ENCODE results near the gene GOLGA6L7. TPM values are rescaled to one million over a fixed set of nuclear protein-coding genes. Genes with fewer than 3 reads are reported as not detected.
"Not testable (repeated sequence)": the region's sequence is repeated elsewhere in the genome, so short reads cannot be mapped to it uniquely, and the experiment has no call there.

Gene GOLGA6L7
- total and polyA plus RNA-seq, 7 experiments from 2014 or later: not detected

DNA sequence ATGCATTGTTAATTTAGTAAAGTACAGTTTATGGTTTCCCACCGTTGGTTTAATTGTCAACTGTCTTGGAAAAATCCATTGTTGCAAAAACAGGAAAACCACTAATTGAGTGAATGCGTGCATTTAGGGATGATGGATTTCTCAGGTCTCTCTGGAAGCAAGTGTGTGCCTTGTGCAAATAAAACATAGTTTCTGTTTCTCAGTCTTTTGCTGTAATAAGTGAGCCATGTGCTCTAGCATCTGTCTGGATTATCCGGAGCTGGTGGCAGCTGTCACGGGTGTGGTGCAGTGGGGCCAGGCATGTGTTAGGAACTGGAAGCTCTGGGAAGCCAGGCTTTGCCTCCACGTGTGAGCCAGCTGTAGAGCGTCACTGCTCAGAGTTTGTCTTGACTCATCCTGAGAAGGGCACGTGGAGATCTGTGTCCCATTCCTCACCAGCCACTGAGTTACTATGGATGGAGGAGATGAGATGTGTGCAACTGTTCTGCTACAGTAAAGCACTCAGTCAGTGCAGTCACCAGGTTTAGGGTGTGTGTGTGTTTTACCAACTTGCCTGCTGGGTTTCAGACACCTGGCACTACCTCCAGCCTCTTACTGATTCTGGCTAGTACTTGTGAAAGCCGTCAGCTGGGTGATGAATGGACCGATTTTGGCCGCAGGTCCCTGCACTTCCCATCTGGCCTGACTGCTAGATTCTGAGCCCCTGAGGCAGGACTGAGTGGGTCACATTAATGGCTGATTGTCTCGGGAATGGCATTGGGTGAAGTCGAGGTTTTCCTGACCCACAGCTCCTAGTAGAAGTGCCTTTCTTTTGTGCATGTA is 44.6 kb upstream of the GOLGA6L7 start:
- no peak for ATAC-seq
- Histone ChIP-seq H3K27ac (ENCODE audit: low read depth, low read length) (no peak overlapping the region), H3K4me3 (ENCODE audit: low read length) (no peak overlapping the region), H3K9me3 (ENCODE audit: control insufficient read depth in 2 of 3, low read length in 3 of 3) (no peaks in the 10 kb centered on the region), H3K27me3 (ENCODE audit: control insufficient read depth in 2 of 2, insufficient read depth in 2 of 2, low read length in 2 of 2) (no peaks in the 10 kb centered on the region), H3K4me1 (ENCODE audit: control insufficient read depth in 2 of 2, insufficient read depth in 2 of 2, low read length in 2 of 2) (peaks cover 9 to 47% of the 10 kb centered on the region in 2 donors), H3K36me3 (ENCODE audit: control insufficient read depth in 2 of 3, insufficient read depth in 3 of 3, low read length in 3 of 3) (no peaks in the 10 kb centered on the region)
- no peak for DNase-seq
- intact Hi-C loops (cut with micrococcal nuclease): no loop called here
- Mint-ChIP-seq H3K9me3 (no peaks in the 10 kb centered on the region), H3K4me1 (peaks cover 39 to 93% (median 79%) of the 10 kb centered on the region in 7 donors), H3K27me3 (peaks cover 0 to 14% (median 0%) of the 10 kb centered on the region in 5 donors), H3K36me3 (peaks cover 0 to 24% (median 7%) of the 10 kb centered on the region in 5 donors), H3K4me3 (peak overlapping the region in 8 of 10 donors; percentile 12 to 88 (median 50)), H3K27ac (peak overlapping the region in 8 of 9 donors; percentile 33 to 100 (median 66))
- ChIA-PET POLR2A (interaction anchor here (1.9 kb wide), 1 partner anchor 12 kb away, joined by 4 read pairs; no protein-coding TSS in a partner anchor), CTCF (no interaction called here)

DNA sequence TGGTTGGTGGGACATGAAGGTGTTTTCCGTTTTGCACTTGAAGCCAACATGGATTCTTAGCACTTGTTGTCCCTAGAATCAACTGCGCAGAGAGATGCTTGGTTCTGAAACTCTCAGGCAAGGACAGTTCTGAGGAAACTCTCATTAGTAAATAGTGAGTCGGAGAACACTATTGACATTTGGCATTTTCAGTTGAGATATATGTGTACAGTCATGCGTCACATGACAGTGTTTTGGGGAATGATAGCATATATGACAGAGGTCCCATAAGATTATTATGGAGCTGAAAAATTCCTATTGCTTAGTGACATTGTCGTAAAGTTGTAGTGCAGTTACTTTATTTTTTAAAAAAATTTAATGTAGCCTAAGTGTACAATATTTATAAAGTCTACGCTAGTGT is 43.1 kb upstream of the GOLGA6L7 start:
- H3K27ac Mint-ChIP-seq: peak overlapping the region; percentile 89 to 100 (median 98)
- H3K4me3 ChIP-seq (ENCODE audit: low read length): peak overlapping the region; percentile 33
- no peak for DNase-seq
- H3K36me3 Mint-ChIP-seq: peaks cover 0 to 13% (median 4%) of the 10 kb centered on the region in 5 donors
- ChIA-PET CTCF (interaction anchor here (0.6 to 1.5 kb wide), 5 partner anchors 13 to 241 kb away, joined by 3 to 4 read pairs (median 4); no protein-coding TSS in a partner anchor), POLR2A (interaction anchor here (0.7 to 2.5 kb wide), 5 partner anchors 11 to 56 kb away, joined by 3 to 12 read pairs (median 4); no protein-coding TSS in a partner anchor)
- H3K4me1 Mint-ChIP-seq: peaks cover 46 to 91% (median 77%) of the 10 kb centered on the region in 7 donors
- intact Hi-C loops (cut with micrococcal nuclease): loop anchor here in 1 of 2 donors (2.0 kb wide), 3 partner anchors 15 to 57 kb away; no protein-coding TSS in a partner anchor
- peaks cover 0 to 4% (median 0%) of the 10 kb centered on the region in 3 experiments for H3K36me3 ChIP-seq (ENCODE audit: control insufficient read depth in 2 of 3, insufficient read depth in 3 of 3, low read length in 3 of 3)
- H3K4me3 Mint-ChIP-seq: peak overlapping the region; percentile 1 to 92 (median 84)
- no peak for ATAC-seq
- no peak overlapping the region for H3K27ac ChIP-seq (ENCODE audit: low read depth, low read length)
- H3K27me3 Mint-ChIP-seq: peaks cover 0 to 25% (median 0%) of the 10 kb centered on the region in 5 donors
- no peaks in the 10 kb centered on the region for H3K9me3 Mint-ChIP-seq
- H3K4me1 ChIP-seq (ENCODE audit: control insufficient read depth in 2 of 2, insufficient read depth in 2 of 2, low read length in 2 of 2): peaks cover 12 to 54% of the 10 kb centered on the region in 2 donors
- no peaks in the 10 kb centered on the region for H3K27me3 ChIP-seq (ENCODE audit: control insufficient read depth in 2 of 2, insufficient read depth in 2 of 2, low read length in 2 of 2)
- no peaks in the 10 kb centered on the region for H3K9me3 ChIP-seq (ENCODE audit: control insufficient read depth in 2 of 3, low read length in 3 of 3)

DNA sequence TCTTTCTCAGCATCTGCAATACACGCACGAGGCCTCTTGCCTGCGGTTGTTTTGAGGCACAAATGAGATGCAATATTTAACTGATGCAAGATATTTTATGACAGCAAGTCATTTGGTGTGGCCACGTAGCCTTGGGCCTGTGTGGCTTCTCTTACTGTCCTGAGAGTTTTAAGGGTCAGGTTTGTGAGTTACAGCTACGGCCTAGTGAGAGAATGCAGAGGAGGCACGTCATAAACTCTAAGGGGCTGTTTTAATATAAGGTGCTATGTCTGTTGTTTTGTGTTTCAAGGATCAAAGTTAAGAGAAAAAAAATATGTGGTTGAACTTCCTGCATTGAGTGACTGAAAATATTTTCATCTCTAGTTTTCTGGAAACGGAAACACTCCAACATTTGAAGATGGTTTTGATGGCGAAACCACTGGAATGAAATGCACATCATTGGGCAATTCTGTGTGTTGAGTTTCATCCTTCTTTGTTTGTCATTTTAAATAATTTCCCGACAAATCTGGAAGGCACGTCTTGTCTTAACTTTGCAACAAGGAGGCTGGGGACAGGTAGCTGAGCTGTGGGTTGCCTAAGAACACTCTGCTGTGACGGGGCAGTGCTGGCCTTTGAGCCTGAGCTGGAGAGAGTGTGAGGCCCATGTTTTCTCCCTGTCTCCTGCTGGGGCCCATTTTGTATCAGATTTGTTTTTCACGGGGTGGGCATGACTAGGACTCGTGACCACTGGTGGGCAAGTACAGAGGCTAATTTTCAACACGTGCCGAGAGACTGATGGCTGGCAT is 42.5 kb upstream of the GOLGA6L7 start:
- intact Hi-C loops (cut with micrococcal nuclease): loop anchor here in 1 of 2 donors (1.0 to 2.0 kb wide), 4 partner anchors 14 to 58 kb away; no protein-coding TSS in a partner anchor
- ATAC-seq (peak; percentile 78), DNase-seq (peak in 7 of 9 donors; percentile 47 to 83 (median 81))
- Histone ChIP-seq H3K4me1 (ENCODE audit: control insufficient read depth in 2 of 2, insufficient read depth in 2 of 2, low read length in 2 of 2) (peaks cover 12 to 54% of the 10 kb centered on the region in 2 donors), H3K9me3 (ENCODE audit: control insufficient read depth in 2 of 3, low read length in 3 of 3) (no peaks in the 10 kb centered on the region), H3K4me3 (ENCODE audit: low read length) (peak overlapping the region; percentile 33), H3K27me3 (ENCODE audit: control insufficient read depth in 2 of 2, insufficient read depth in 2 of 2, low read length in 2 of 2) (no peaks in the 10 kb centered on the region), H3K27ac (ENCODE audit: low read depth, low read length) (peak overlapping the region; percentile 79), H3K36me3 (ENCODE audit: control insufficient read depth in 2 of 3, insufficient read depth in 3 of 3, low read length in 3 of 3) (peaks cover 0 to 5% (median 0%) of the 10 kb centered on the region in 3 experiments)
- no peaks in the 10 kb centered on the region for H3K9me3 Mint-ChIP-seq
- peaks cover 46 to 84% (median 76%) of the 10 kb centered on the region in 7 donors for H3K4me1 Mint-ChIP-seq
- ChIA-PET CTCF (interaction anchor here (0.6 to 1.5 kb wide), 7 partner anchors 10 to 242 kb away, joined by 3 to 4 read pairs (median 4); no protein-coding TSS in a partner anchor), POLR2A (interaction anchor here (0.7 to 2.5 kb wide), 8 partner anchors 11 to 57 kb away, joined by 3 to 12 read pairs (median 5); no protein-coding TSS in a partner anchor)
- peaks cover 0 to 13% (median 4%) of the 10 kb centered on the region in 5 donors for H3K36me3 Mint-ChIP-seq
- H3K4me3 Mint-ChIP-seq: peak overlapping the region; percentile 62 to 92 (median 84)
- H3K27ac Mint-ChIP-seq: peak overlapping the region; percentile 89 to 100 (median 98)
- peaks cover 0 to 25% (median 0%) of the 10 kb centered on the region in 5 donors for H3K27me3 Mint-ChIP-seq

DNA sequence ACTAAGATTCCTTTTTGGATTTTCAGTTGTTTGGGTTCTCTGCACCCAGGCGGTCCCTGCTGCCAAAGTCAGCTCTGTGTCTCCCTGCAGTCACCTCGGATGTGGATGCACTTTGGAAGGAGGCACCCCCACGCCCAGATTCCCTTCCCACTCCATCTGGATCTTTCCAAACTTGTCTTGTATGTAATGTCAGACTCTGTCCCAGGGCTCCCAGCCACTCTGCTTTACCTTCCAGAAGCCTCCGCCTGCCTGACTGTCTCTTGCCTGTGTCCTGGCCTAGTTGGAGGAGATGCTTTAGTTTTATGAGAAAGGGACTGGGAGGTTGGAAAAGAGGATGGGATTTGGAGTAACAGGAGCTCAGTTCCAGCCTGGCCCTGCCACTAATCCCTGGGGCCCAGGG is 41.8 kb upstream of the GOLGA6L7 start:
- not testable (repeated sequence) for H3K27me3 ChIP-seq (ENCODE audit: control insufficient read depth in 2 of 2, insufficient read depth in 2 of 2, low read length in 2 of 2); H3K9me3 Mint-ChIP-seq; H3K4me3 ChIP-seq (ENCODE audit: low read length); H3K9me3 ChIP-seq (ENCODE audit: control insufficient read depth in 2 of 3, low read length in 3 of 3); H3K36me3 ChIP-seq (ENCODE audit: control insufficient read depth in 2 of 3, insufficient read depth in 3 of 3, low read length in 3 of 3); DNase-seq; ATAC-seq; H3K36me3 Mint-ChIP-seq
- ChIA-PET CTCF (interaction anchor here (0.9 to 1.5 kb wide), 3 partner anchors 9 to 85 kb away, joined by 3 to 4 read pairs (median 3); no protein-coding TSS in a partner anchor), POLR2A (interaction anchor here (1.5 to 2.5 kb wide), 5 partner anchors 12 to 57 kb away, joined by 4 to 12 read pairs (median 5); no protein-coding TSS in a partner anchor)
- Histone ChIP-seq H3K27ac (ENCODE audit: low read depth, low read length) (peak overlapping the region; percentile 79), H3K4me1 (ENCODE audit: control insufficient read depth in 2 of 2, insufficient read depth in 2 of 2, low read length in 2 of 2) (peaks cover 12 to 55% of the 10 kb centered on the region in 2 donors)
- Mint-ChIP-seq H3K27me3 (peaks cover 0 to 27% (median 0%) of the 10 kb centered on the region in 5 donors), H3K4me3 (peak overlapping the region; percentile 62 to 92 (median 84)), H3K4me1 (peaks cover 46 to 79% (median 72%) of the 10 kb centered on the region in 7 donors), H3K27ac (peak overlapping the region; percentile 89 to 100 (median 98))
- intact Hi-C loops (cut with micrococcal nuclease): loop anchor here in 1 of 2 donors (1.0 to 2.0 kb wide), 4 partner anchors 13 to 59 kb away; no protein-coding TSS in a partner anchor

DNA sequence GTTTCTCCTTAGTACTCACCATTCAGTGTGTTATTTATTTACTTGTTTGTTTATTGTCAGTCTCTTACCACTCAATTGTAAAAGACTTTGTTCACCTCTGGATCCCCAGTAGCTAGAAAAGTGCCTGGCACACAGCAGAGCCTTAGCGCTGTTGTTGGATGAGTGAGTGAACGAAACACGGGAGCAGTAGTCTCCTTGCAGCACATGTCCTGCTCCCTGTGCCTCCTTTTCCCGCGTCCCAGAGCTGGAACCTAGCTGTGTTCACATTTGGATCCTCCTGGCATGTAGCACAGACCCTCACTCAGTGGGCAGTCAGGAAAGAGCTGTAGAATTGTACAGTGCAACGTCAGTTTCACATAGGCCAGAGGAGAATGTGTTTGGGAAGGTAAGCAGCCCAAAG is 41.4 kb upstream of the GOLGA6L7 start:
- H3K4me1 ChIP-seq (ENCODE audit: control insufficient read depth in 2 of 2, insufficient read depth in 2 of 2, low read length in 2 of 2): peaks cover 15 to 59% of the 10 kb centered on the region in 2 donors
- H3K36me3 ChIP-seq (ENCODE audit: control insufficient read depth in 2 of 3, insufficient read depth in 3 of 3, low read length in 3 of 3): not testable (repeated sequence)

More for the DNA sequence above, 41.4 kb upstream of the GOLGA6L7 start:
- H3K4me3 ChIP-seq (ENCODE audit: low read length); H3K9me3 ChIP-seq (ENCODE audit: control insufficient read depth in 2 of 3, low read length in 3 of 3); ATAC-seq; DNase-seq; H3K27me3 ChIP-seq (ENCODE audit: control insufficient read depth in 2 of 2, insufficient read depth in 2 of 2, low read length in 2 of 2); H3K9me3 Mint-ChIP-seq; H3K36me3 Mint-ChIP-seq: not testable (repeated sequence)
- Mint-ChIP-seq H3K27ac (peak overlapping the region; percentile 89 to 100 (median 98)), H3K4me3 (peak overlapping the region; percentile 28 to 92 (median 84)), H3K27me3 (peaks cover 0 to 31% (median 0%) of the 10 kb centered on the region in 5 donors), H3K4me1 (peaks cover 46 to 82% (median 70%) of the 10 kb centered on the region in 7 donors)
- intact Hi-C loops (cut with micrococcal nuclease): loop anchor here in 1 of 2 donors (1.0 to 10.0 kb wide), 5 partner anchors 13 to 375 kb away; partner anchors contain the start of gene NSMCE3
- ChIA-PET CTCF (interaction anchor here (1.5 kb wide), 1 partner anchor 15 kb away, joined by 3 read pairs; no protein-coding TSS in a partner anchor), POLR2A (interaction anchor here (1.5 to 2.5 kb wide), 5 partner anchors 11 to 58 kb away, joined by 4 to 12 read pairs (median 5); no protein-coding TSS in a partner anchor)
- H3K27ac ChIP-seq (ENCODE audit: low read depth, low read length): peak overlapping the region; percentile 79

Measured in naive thymus-derived CD4-positive, alpha-beta T cell (primary cell).